Measurements from ENCODE around the gene ERICH6B.

- TF ChIP-seq MYC (IDR thresholded peaks at IDR 0.05; ENCODE audit: insufficient read depth, insufficient read length, insufficient replicate concordance, low read length, severe bottlenecking): no peak
- TF ChIP-seq CBX5 (IDR thresholded peaks at IDR 0.05; ENCODE audit: low read depth): no peak
- no peak for TF ChIP-seq SIN3A (IDR thresholded peaks at IDR 0.05; ENCODE audit: low read depth, low read length)
Observed at GRCh38 chr13:45576466-45576865, 39.1 kb downstream of the ERICH6B start.
